Activated CD4-positive, alpha-beta T cell treated with anti-CD3 and anti-CD28 coated beads for 48 hours (primary cell): ENCODE measurements around the gene ARL10.

ENCODE experiments used
- DNase-seq: peaks from one replicate; pipeline ENCODE4 v3.0.0-alpha.2; 2020

ARL10 gene

GRCh38 chr5:176413255-176413565, 47.9 kb downstream of the ARL10 start:
- DNase-seq, result no peak

- no peak for DNase-seq
Measured at GRCh38 chr5:176413709-176414191, 48.5 kb downstream of the ARL10 start.

- DNase-seq, result no peak
Measured at GRCh38 chr5:176414704-176415103, 49.4 kb downstream of the ARL10 start.

- peak; percentile 12 for DNase-seq
Measured at GRCh38 chr5:176415240-176415951, 50.1 kb downstream of the ARL10 start.

GRCh38 chr5:176415952-176416924, 51.0 kb downstream of the ARL10 start, which contains the start of gene CLTB:
Gene CLTB, minus strand, starts transcription at chr5:176416539. Its CDS starts 176 bp downstream, at chr5:176416363.
- DNase-seq, result peak; percentile 92

- DNase-seq, result no peak
Measured at GRCh38 chr5:176416965-176417364, 51.7 kb downstream of the ARL10 start.

GRCh38 chr5:176418251-176418650, 53.0 kb downstream of the ARL10 start:
- no peak for DNase-seq

- DNase-seq, result no peak
Measured at GRCh38 chr5:176420086-176420485, 54.8 kb downstream of the ARL10 start.

GRCh38 chr5:176420972-176421544, 55.8 kb downstream of the ARL10 start:
- DNase-seq, result no peak

- DNase-seq, result no peak
Measured at GRCh38 chr5:176424181-176424580, 58.9 kb downstream of the ARL10 start.

GRCh38 chr5:176425138-176425537, 59.9 kb downstream of the ARL10 start:
- no peak for DNase-seq

- DNase-seq, result no peak
Measured at GRCh38 chr5:176425791-176426190, 60.5 kb downstream of the ARL10 start.

- no peak for DNase-seq
Measured at GRCh38 chr5:176426876-176427275, 61.6 kb downstream of the ARL10 start.

GRCh38 chr5:176427971-176428370, 62.7 kb downstream of the ARL10 start:
- DNase-seq, result no peak

- no peak for DNase-seq
Measured at GRCh38 chr5:176429972-176430371, 64.7 kb downstream of the ARL10 start.
